Natural killer cell treated with Interleukin-12 subunit alpha and Interleukin-12 subunit beta and Interleukin-15 and Interleukin-18, amount 100 ng/mL, for 72 hours (primary cell): ENCODE data around the gene VAV2. TPM values are rescaled to one million over a fixed set of nuclear protein-coding genes. Genes with fewer than 3 reads are reported as not detected.
A peak's percentile ranks its signal among the peaks of the same experiment; 100 is the strongest.

Source experiments
- ATAC-seq, 2 donors: fragments of 150-1000 bp; cut with Tn5 transposase in 1 of 2; sonication (Bioruptor Pico), chemical (Tn5 transposase) in 1 of 2; 2 replicates each; pipeline ENCODE4 v1.10.0; 2021
- DNase-seq: peaks from one replicate; pipeline ENCODE4 v3.0.0; 2022; ENCODE audit warnings: low spot score
- H3K27ac Mint-ChIP-seq, 2 donors: 1 replicate in 1 of 2; 2 replicates in 1 of 2; pipeline ENCODE4 v1.8.0; 2022; ENCODE audit warnings: mixed read lengths in 2 of 2, mild to moderate bottlenecking in 1 of 2, moderate library complexity in 1 of 2
- H3K27me3 Mint-ChIP-seq, 2 donors: 1 replicate in 1 of 2; 2 replicates in 1 of 2; pipeline ENCODE4 v1.8.0; 2022; ENCODE audit warnings: mixed read lengths in 2 of 2
- H3K36me3 Mint-ChIP-seq: one replicate; pipeline ENCODE4 v1.8.0; 2022; ENCODE audit warnings: mixed read lengths
- H3K4me1 Mint-ChIP-seq, 2 donors: 1 replicate in 1 of 2; 2 replicates in 1 of 2; pipeline ENCODE4 v1.8.0; 2022; ENCODE audit warnings: low read depth in 2 of 2, mixed read lengths in 2 of 2, mild to moderate bottlenecking in 1 of 2
- H3K4me3 Mint-ChIP-seq: one replicate; pipeline ENCODE4 v1.8.0; 2022; ENCODE audit warnings: mixed read lengths
- H3K9me3 Mint-ChIP-seq: 2 replicates; pipeline ENCODE4 v1.8.0; 2022; ENCODE audit warnings: mixed read lengths
- total RNA-seq, 2 donors: library from RNA; stranded (reverse); gene quantifications; one replicate each; pipeline ENCODE4 v1.2.3, GENCODE V29; 2022

Gene VAV2
- total RNA-seq, 2 donors from 2014 or later, result 1.9 to 6.7 TPM

- H3K36me3 Mint-ChIP-seq, result no peaks in the 10 kb centered on the region
- H3K27me3 Mint-ChIP-seq, result peaks cover 0 to 6% of the 10 kb centered on the region in 2 donors
- DNase-seq, result no peak
- no peak overlapping the region for H3K4me3 Mint-ChIP-seq
- no peak for ATAC-seq
- no peaks in the 10 kb centered on the region for H3K9me3 Mint-ChIP-seq
- no peak overlapping the region for H3K27ac Mint-ChIP-seq
- H3K4me1 Mint-ChIP-seq, result peaks cover 7 to 8% of the 10 kb centered on the region in 2 donors
Observed at GRCh38 chr9:133791735-133792649, 200.1 kb downstream of the VAV2 start.

GRCh38 chr9:133791069-133791468 is 201.1 kb downstream of the VAV2 start:
- Mint-ChIP-seq H3K9me3 (no peaks in the 10 kb centered on the region), H3K4me1 (peaks cover 7 to 8% of the 10 kb centered on the region in 2 donors), H3K36me3 (no peaks in the 10 kb centered on the region), H3K4me3 (no peak overlapping the region), H3K27ac (no peak overlapping the region), H3K27me3 (peaks cover 0 to 6% of the 10 kb centered on the region in 2 donors)
- ATAC-seq (no peak), DNase-seq (no peak)

GRCh38 chr9:133789778-133790177 is 202.3 kb downstream of the VAV2 start:
- no peaks in the 10 kb centered on the region for H3K9me3 Mint-ChIP-seq
- no peak for ATAC-seq
- H3K36me3 Mint-ChIP-seq, result no peaks in the 10 kb centered on the region
- no peak overlapping the region for H3K4me3 Mint-ChIP-seq
- H3K4me1 Mint-ChIP-seq, result peaks cover 7 to 8% of the 10 kb centered on the region in 2 donors
- H3K27me3 Mint-ChIP-seq, result peaks cover 0 to 6% of the 10 kb centered on the region in 2 donors
- no peak overlapping the region for H3K27ac Mint-ChIP-seq
- DNase-seq, result no peak

- no peak overlapping the region for H3K27ac Mint-ChIP-seq
- peaks cover 0 to 6% of the 10 kb centered on the region in 2 donors for H3K27me3 Mint-ChIP-seq
- no peaks in the 10 kb centered on the region for H3K9me3 Mint-ChIP-seq
- H3K4me3 Mint-ChIP-seq, result no peak overlapping the region
- DNase-seq (no peak), ATAC-seq (no peak)
- peaks cover 7 to 8% of the 10 kb centered on the region in 2 donors for H3K4me1 Mint-ChIP-seq
- no peaks in the 10 kb centered on the region for H3K36me3 Mint-ChIP-seq
Observed at GRCh38 chr9:133788819-133789717, 203.1 kb downstream of the VAV2 start.

GRCh38 chr9:133788045-133788818 is 203.9 kb downstream of the VAV2 start:
- H3K27me3 Mint-ChIP-seq, result peaks cover 0 to 6% of the 10 kb centered on the region in 2 donors
- no peaks in the 10 kb centered on the region for H3K9me3 Mint-ChIP-seq
- H3K4me3 Mint-ChIP-seq, result no peak overlapping the region
- H3K36me3 Mint-ChIP-seq, result no peaks in the 10 kb centered on the region
- ATAC-seq, result no peak
- DNase-seq, result no peak
- H3K4me1 Mint-ChIP-seq, result peaks cover 7 to 8% of the 10 kb centered on the region in 2 donors
- no peak overlapping the region for H3K27ac Mint-ChIP-seq

- no peak overlapping the region for H3K27ac Mint-ChIP-seq
- peaks cover 5 to 7% of the 10 kb centered on the region in 2 donors for H3K4me1 Mint-ChIP-seq
- DNase-seq (no peak), ATAC-seq (peak in 1 of 2 donors; percentile 39)
- H3K27me3 Mint-ChIP-seq, result peaks cover 0 to 6% of the 10 kb centered on the region in 2 donors
- H3K4me3 Mint-ChIP-seq, result no peak overlapping the region
- no peaks in the 10 kb centered on the region for H3K36me3 Mint-ChIP-seq
- no peaks in the 10 kb centered on the region for H3K9me3 Mint-ChIP-seq
Observed at GRCh38 chr9:133787754-133788025, 204.4 kb downstream of the VAV2 start.

GRCh38 chr9:133786907-133787753 is 205.0 kb downstream of the VAV2 start:
- Mint-ChIP-seq H3K27ac (no peak overlapping the region), H3K27me3 (peaks cover 0 to 3% of the 10 kb centered on the region in 2 donors), H3K36me3 (no peaks in the 10 kb centered on the region), H3K9me3 (no peaks in the 10 kb centered on the region), H3K4me1 (peaks cover 2 to 3% of the 10 kb centered on the region in 2 donors), H3K4me3 (no peak overlapping the region)
- no peak for DNase-seq
- no peak for ATAC-seq

GRCh38 chr9:133786371-133786753 is 205.8 kb downstream of the VAV2 start:
- Mint-ChIP-seq H3K36me3 (no peaks in the 10 kb centered on the region), H3K9me3 (no peaks in the 10 kb centered on the region), H3K27ac (no peak overlapping the region), H3K27me3 (peaks cover 0 to 3% of the 10 kb centered on the region in 2 donors), H3K4me3 (no peak overlapping the region), H3K4me1 (peaks cover 0 to 2% of the 10 kb centered on the region in 2 donors)
- DNase-seq (no peak), ATAC-seq (no peak)

- peaks cover 0 to 3% of the 10 kb centered on the region in 2 donors for H3K27me3 Mint-ChIP-seq
- no peaks in the 10 kb centered on the region for H3K36me3 Mint-ChIP-seq
- H3K27ac Mint-ChIP-seq, result no peak overlapping the region
- DNase-seq (no peak), ATAC-seq (no peak)
- peaks cover 0 to 2% of the 10 kb centered on the region in 2 donors for H3K4me1 Mint-ChIP-seq
- no peak overlapping the region for H3K4me3 Mint-ChIP-seq
- no peaks in the 10 kb centered on the region for H3K9me3 Mint-ChIP-seq
Observed at GRCh38 chr9:133785753-133786370, 206.3 kb downstream of the VAV2 start.

- Mint-ChIP-seq H3K4me3 (no peak overlapping the region), H3K27ac (no peak overlapping the region), H3K36me3 (no peaks in the 10 kb centered on the region), H3K4me1 (peaks cover 0 to 2% of the 10 kb centered on the region in 2 donors), H3K9me3 (no peaks in the 10 kb centered on the region), H3K27me3 (peaks cover 0 to 3% of the 10 kb centered on the region in 2 donors)
- ATAC-seq (no peak), DNase-seq (no peak)
Observed at GRCh38 chr9:133784731-133785561, 207.2 kb downstream of the VAV2 start.

- H3K4me1 Mint-ChIP-seq, result no peaks in the 10 kb centered on the region
- no peak overlapping the region for H3K4me3 Mint-ChIP-seq
- no peaks in the 10 kb centered on the region for H3K9me3 Mint-ChIP-seq
- no peaks in the 10 kb centered on the region for H3K27me3 Mint-ChIP-seq
- H3K36me3 Mint-ChIP-seq, result no peaks in the 10 kb centered on the region
- DNase-seq (no peak), ATAC-seq (no peak)
- H3K27ac Mint-ChIP-seq, result no peak overlapping the region
Observed at GRCh38 chr9:133783331-133783731, 208.8 kb downstream of the VAV2 start.
